T1000 (cell line): ENCODE results near the gene PRKCSH.
"Not testable (repeated sequence)": the region's sequence is repeated elsewhere in the genome, so short reads cannot be mapped to it uniquely, and the experiment has no call there.

Experiments
- DNase-seq: peaks from one replicate; lab custom pipeline; 2025; ENCODE audit warnings: mixed read lengths; lab: John Stamatoyannopoulos, UW

Gene PRKCSH, protein sequence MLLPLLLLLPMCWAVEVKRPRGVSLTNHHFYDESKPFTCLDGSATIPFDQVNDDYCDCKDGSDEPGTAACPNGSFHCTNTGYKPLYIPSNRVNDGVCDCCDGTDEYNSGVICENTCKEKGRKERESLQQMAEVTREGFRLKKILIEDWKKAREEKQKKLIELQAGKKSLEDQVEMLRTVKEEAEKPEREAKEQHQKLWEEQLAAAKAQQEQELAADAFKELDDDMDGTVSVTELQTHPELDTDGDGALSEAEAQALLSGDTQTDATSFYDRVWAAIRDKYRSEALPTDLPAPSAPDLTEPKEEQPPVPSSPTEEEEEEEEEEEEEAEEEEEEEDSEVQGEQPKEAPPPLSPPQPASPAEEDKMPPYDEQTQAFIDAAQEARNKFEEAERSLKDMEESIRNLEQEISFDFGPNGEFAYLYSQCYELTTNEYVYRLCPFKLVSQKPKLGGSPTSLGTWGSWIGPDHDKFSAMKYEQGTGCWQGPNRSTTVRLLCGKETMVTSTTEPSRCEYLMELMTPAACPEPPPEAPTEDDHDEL

DNA sequence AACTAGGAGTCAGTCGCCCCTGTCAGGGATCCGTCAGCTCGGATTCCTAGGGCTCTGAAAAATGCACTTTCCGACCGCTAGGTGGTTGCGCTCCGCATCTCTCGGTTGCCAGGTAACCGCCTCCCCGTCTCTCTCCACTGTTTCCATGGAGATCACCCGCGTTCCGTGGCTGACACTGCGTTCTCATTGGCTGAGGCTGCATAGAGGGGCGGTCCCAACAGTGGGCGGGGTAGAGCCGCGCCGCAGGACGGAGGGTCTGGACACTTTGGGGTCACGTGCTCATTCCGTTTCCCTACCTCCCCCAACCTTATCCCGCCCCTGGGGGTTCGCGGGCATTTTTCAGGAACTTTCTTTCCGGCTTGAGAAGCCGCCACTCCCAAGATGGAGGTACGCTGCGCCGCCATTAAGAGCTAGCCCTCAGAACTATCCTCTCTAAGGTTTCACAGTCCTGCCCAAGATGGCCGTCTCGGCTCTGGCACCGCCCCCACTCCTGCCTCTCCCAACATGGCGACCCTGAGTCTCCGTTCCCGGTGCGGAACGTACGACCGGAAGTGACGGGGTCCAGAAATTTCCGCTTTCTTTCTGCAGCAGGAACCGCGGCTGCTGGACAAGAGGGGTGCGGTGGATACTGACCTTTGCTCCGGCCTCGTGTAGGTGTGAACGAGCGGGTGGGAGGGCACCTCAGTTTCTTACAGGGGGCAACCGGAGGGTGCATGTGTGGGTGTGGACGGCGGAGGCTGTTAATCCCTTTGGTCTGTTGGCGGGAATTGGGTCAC lies at the start of gene PRKCSH, which contains the start of gene ODAD3:
PRKCSH (plus strand) TSS at position 579 of the 776 bp plus-strand sequence. CDS start 483 bp downstream, outside the sequence.
ODAD3 (minus strand) TSS at position 65 of the 776 bp plus-strand sequence. CDS start 105 bp downstream, outside the sequence.
- DNase-seq, result peak; percentile 99

DNA sequence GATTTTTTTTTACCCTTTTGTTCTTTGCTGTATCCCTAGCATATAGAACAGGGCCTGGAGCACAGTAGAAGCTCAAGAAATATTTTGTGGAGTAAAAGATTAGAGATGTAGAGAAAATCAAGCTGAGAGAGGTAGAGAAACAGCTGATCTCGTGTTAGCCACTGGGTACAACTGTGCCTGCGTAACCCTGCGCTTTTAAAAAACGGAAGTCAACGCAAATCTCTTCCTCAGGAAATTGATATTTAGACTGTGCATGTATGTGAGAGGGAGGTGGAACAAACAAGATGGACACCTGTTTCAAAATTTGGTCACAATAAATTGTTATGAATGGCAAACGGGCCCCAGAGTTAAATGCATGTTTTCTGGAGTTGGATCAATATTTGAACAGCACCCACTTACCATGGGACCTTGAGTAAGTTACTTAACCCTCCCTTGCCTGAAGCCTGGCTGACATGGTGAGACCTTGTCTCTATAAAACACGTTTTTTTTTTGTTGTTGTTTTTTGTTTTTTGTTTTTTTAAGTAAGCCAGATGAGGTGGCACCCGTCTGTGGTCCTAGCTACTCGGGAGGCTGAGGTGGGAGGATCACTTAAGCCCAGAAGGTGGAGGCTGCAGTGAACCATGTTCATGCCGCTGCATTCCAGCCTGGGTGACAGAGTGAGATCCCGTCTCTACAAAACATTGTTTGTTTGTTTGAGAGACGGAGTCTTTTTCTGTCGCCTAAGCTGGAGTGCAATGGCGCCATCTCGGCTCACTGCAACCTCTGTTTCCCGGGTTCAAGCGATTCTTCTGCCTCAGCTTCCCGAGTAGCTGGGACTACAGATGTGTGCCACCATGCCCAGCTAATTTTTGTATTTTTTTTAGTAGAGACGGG lies 48.0 kb upstream of the PRKCSH start:
- DNase-seq, result no peak

DNA sequence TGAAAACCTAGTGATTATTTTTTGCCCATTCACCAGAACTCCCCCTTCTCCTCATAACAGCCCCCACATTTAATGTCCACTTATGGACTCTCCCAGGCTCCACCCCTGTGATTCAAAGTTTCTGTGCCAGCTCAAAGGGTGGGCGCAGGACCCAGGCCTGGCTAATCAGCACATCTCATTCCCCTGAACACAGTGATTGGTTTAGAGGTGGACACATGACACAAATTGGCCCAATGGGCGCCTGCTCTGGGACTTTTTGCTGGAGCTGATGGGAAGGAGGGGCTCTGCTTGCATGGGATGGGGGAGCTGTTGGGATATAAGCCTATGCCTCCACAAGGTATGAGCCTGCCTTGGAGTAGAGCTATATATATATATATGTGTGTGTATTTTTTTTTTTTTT lies 45.1 kb upstream of the PRKCSH start:
- no peak for DNase-seq

DNA sequence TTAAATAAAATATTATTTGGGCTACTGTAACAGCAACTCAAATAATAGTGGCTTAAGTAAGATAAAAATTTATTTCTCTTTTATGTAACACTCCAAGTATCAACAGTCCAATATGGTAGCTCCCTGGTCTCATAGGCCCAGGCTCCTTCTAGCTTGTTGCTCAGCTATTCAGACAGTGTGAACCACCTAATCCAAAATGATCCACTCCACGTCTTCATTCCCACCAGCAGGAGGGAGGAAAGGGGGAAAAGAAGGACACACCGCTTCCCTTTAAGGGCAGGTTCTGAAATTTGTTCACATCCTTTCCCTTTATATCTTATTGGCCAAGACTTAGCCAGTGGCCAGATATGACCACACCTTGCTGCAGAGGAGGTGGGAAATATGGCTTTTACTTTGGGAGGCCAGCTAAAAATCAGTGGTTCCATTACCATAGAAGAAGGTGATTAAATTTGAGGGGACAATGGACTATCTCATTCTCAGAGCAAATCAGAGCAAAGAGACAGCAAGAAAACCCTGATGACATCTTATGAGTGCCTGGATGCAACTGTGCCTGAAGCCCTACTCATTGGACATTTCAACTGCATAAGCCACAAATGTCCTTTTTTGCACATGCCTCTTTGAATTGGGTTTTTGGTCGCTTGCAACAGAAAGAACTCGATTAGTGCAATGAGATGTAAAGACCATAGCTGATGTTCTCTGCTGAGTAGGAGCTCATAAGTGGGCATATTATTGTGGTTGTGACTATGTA lies 44.3 kb upstream of the PRKCSH start:
- DNase-seq, result no peak

DNA sequence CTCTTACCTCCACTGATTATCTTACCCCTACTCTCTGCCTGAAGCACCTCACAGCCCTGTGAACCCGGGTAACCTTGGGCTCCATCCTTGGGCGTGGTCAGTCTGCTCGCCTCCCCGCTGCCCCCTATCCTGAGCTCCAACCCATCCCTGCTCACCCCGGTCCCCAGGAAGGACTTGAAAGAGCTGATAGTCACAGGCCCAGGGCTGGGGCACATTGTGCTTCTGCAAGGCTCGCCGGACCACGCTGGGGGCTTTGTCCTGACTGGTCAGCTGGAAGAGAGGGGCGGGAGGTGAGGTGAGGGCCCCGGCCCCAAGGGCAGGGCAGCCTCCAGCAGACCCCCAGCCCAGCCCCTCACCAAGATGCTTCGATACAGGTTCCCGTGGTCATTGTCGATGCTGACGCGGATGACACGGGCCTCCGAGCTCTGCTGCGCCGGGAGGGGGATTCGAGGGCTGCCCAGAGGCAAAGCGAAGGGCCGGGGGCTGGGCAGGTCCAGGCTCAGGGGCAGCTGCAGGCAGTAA lies 38.3 kb upstream of the PRKCSH start:
- no peak for DNase-seq

DNA sequence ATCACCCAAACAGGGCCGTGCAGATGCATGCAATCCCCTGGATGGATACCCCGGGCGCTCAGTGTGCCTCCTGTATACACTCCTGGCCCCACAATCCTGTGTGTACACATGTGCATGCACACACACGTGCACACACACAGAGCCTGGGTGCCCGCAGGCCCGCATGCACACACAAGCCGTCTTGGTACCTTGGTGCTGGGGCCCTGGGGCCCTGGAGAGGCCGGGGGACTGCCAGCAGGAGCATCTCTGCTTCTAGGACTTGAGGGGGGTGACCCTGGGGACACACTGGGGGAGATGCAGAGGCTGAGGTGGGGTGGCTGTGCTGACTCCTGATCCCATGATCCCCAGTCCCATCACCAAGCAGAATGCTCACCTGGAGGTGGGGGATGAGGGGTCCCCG lies 35.8 kb upstream of the PRKCSH start:
- no peak for DNase-seq

DNA sequence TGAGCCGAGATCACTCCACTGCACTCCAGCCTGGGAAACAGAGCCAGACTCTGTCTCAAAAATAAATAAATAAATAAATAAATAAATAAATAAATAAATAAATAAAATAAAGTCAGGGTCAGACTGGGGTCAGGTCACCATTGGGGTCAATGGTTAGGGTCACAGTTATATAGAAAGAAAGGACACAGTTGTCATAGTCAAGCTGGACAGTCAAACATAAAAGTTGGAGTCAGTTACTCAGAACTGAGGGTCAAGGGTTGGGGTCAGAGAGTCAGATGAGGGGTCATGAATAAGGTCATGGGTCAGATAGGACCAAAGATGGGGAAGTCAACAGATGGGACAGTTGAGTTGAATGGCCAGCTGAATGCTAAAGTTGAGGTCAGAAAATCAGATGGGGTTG lies 34.6 kb upstream of the PRKCSH start:
- no peak for DNase-seq

DNA sequence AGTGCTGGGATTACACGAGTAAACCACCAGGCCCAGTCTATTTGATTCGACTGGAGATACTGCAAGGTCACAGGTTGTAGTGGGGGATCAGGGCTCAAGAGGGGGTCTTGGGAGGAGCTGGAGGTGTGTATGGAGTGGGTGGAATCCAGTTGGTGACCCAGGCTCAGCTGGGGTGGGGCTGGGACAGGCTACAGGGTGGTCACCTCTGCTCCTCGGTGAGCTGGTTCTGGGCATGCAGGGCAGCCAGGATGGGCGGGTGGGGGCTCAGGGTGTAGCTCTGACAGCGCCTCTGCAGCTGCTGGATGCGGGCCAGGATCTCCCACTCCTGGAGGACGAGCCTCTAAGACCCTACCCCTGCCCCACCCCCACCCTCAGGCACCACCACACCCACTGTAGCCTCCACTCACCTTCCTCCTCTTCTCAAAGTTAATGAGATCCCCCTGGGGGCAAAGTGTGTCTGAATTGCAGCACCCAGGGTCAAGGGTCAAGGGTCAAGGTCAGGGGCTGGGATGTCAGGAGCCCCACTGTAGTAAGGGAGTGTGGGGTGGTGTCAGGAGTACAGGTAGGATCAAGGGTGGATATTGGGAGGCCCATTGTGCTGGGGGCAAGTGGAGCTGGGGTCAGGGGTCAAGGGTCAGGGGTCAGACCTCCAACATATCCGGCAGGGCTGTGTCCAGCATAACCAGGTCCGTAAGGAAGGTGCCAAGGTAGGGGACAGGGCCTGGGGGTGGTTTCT lies 33.5 kb upstream of the PRKCSH start:
- no peak for DNase-seq

DNA sequence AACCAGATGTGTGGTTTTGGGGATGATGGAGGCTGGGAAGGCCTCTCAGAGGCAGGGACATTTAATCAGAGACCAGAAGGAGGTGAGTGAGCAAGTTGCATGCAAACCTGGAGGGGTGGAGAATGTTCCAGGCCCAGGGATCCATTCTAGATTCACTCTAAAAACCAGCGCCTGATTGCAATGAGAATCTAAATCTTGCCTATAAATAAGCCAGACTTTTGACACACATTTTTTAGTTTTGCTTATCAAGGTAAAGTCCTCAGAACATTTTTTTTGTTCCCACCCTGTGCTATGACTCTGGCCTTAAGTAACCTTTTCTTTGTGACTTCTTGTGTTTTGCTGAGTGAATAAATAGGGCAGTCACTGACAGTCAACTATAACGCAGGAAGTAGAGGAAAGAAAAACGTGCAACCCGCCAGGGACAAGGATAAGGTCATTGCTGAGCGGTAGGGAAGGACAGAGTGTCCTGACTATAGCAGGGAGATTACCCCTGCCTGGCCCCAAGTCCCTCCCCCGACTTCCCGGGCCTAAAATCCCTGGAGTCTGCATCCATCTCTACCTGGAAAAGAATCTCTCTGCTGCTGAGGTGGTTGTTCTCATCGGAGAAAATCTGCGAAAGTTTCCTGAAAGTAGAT lies 30.7 kb upstream of the PRKCSH start:
- DNase-seq, result no peak

DNA sequence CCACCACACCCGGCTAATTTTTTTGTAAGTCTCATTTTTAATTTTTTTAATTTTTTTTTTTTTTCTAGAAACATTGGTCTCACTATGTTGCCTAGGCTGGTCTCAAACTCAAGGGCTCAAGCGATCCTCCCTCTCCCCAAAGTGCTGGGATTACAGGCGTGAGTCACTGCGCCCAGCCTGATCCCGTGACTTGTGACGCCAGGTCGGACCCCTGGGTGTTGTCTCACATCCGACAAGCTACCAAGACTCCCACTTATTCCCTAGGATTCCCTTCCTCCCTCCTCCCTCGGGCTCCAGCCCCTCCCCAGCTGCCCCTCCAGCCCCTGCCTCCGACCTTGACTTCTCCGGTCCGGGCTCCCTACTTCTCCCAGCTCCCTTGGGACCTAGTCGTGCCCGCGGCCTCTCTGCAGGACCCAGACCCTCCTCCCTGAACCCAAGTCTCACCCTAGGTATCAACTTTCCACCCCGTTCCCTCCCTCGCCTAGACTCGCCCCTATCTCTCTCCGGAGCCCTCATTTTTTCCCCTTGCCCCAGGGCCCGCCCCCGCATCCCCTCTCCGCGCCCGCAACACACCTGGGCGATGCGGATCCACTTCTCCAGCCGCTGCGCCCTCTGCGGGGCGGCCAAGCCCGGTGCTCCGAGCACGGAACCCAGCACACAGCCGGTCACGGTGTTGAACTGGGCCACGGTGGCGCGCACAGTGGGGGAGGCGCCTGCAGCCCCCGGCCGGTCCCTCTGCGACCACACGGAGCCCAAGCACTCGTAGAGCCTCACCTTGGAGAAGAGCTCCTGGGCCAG lies 29.4 kb upstream of the PRKCSH start:
- DNase-seq, result no peak

DNA sequence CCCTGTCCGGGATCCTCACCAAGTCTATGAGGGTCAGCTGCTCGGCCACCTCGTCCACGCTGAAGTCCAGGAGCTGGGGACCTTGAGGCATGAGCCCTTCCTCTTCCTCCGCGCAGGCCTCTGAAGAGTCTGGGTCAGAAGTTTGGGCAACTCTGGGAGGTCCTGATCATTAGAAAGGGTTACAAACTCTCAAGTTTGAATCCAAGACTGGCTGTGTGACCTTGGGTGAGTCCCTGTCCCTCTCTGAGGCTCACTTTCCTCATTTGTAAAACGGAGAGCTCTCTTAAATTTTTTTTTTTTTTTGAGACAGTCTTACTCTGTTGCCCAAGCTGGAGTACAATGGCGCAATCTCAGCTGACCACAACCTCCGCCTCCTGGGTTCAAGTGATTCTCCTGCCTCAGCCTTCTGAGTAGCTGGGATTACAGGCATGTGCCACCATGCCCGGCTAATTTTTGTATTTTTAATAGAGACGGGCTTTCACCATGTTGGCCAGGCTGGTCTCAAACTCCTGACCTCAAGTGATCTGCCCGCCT lies 28.7 kb upstream of the PRKCSH start:
- not testable (repeated sequence) for DNase-seq

DNA sequence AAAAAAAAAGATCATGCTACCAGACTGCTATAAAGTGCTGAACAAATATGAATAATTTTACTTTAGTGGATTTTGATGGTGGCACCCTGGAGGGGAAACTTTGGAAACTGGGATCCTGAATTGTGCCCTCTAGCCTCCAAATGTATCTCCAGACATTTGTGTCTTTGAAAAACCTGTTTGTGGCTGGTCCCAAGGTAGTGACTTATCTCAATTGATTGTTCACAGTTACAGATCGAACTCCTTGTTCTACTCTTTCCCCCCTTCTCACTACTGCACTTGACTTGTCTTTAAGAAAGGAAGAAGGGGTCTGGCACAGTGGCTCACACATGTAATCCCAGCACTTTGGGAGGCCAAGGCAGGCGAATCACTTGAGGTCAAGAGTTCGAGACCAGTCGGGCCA lies 26.8 kb upstream of the PRKCSH start:
- DNase-seq, result no peak

DNA sequence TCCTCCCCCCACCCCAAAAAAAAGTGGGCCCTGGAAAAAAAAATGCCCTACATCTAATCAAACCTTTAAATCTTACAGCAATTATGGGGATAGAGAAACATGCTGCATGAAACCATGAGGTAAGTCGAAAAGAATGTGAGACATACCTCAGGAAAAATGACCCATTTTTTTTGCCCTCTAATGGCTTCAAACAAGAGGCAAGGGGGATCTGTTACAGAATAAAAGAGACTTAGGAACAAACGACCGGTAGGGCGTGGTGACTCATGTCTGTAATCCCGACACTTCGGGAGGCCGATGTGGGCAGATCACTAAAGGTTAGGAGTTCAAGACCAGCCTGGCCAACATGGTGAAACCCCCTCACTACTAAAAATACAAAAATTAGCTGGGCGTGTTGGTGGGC lies 24.8 kb upstream of the PRKCSH start:
- no peak for DNase-seq

DNA sequence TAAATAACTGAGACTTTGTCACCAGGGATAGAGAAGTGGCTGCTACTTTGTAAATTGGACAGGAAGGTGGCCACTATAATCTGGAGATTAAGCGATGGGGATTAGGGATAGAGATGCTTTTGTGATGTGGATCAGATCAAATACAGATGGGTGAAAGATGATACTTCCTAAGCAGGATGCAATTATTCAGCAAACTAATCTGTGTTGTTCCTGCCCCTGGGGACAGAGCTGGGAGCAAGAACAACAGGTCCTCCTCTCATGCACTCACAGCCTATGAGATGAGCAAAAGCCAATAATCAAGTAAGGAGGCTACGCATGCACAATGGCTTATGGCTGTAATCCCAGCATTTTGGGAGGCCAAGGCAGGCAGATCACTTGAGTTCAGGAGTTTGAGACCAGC lies 20.9 kb upstream of the PRKCSH start:
- DNase-seq, result no peak

DNA sequence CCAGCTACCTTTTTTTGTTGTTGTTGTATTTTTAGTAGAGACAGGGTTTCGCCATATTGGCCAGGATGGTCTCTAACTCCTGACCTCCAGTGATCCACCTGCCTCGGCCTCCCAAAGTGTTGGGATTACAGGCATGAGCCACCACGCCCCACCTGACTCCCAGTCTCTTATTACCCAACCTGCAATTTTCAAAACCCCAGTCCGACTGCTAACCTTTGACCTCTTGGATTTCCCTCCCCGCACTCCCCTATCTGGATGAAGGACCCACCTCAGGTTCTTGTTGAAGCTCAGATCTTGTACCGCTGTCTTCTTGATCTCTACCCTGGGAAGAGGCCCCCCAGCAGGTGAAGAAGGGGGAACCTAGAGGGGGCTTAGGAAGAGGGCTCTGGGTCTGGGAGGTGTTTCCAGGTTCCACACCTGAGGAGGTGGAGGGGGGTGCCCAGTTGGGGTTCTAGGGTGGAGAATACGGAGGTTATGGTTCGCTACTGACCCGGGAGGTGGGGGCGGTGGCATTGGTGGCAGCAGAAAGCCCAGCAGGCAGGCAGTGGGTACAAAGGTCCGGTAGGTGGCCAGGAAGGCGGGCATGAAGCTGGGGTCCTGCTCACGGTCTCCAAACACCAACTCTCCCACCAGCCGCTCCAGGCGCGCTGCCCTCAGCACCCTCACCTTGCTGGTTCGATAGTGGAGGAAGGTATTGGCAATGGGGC lies 18.9 kb upstream of the PRKCSH start:
- no peak for DNase-seq

DNA sequence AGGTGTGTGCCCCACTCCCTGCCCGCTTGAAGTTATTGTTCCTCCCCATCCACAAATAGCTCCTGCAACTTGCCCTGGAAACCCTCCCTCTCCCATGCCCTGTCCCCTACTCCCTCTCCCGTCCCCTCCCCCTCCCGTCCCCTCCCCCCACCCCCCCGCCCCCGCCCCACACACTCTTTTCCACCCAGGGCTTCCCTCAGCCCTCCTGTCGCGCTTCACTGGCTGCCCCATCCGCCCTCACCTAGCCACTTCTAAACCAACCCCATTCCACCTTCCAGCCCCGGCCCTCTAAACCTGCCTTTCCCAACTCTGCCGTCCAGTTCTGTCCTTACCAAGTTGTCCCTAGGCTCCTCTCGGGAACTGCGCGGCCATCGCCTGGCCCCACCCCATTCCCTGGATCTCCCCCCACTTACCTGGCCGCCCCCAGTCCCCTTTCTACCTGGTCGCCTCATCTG lies 17.3 kb upstream of the PRKCSH start:
- DNase-seq, result no peak

DNA sequence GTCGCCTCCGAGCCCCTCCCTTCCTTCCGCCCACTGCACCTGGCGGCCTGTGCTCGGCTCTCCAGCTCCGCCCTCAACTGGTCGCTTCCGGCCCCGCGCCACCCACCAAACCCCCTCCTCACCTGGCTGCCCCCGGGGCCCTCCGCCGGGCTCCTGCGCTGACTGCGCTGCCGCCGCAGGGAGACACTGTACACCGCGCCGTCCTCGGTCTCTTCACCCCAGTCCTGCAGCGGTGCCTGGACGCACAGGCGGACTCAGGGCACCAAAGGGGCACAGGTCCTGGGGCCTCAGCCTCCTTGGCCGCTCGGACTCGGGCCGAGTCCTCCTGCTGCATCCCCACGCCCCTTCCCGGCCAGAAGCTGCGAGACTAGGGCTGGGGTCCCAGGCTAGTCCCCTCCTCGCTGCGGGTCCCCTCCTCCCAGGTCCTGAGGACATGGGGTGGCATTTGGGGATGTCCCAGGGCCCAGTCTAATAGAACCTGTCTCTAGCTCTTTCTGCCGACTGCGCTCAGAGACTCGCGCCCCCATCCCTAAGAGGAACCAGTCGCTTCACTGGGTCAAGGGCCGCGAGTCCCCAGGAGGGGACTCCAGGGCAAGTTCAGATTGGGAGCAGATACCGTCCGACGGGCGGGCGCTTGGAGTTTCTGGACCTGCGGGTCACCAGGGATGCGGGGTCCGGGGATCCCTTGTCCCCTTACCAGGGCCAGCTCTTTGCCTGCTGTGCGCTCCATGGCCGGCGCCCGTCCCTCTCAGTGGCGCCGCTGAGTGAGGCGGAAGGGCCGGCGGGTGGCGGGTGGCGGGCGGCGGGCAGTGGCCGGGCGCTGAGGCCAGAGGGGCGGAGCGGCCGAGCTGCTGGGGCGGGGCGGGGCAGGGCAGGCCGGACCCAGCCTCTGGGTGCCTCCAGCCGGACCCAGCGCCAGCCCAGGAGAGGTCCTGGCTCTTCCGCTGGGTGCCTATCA lies 16.6 kb upstream of the PRKCSH start, which contains the start of gene RGL3:
RGL3 (minus strand) TSS at position 766 of the 958 bp plus-strand sequence; CDS start at position 730, 36 bp downstream.
- no peak for DNase-seq
